ENCODE results near the gene NMRK2. TPM values are rescaled to one million over a fixed set of nuclear protein-coding genes. Genes with fewer than 3 reads are reported as not detected.

The NMRK2 gene
- polyA plus RNA-seq, 4 donors, result 0.43 to 6.8 (median 1.4) TPM

- H3K9me3 ChIP-seq (ENCODE audit: control insufficient read depth in 2 of 2, insufficient read depth in 1 of 2, low read depth in 1 of 2, low read length in 1 of 2), result no peaks in the 10 kb centered on the region
- H3K4me1 ChIP-seq (ENCODE audit: control insufficient read depth in 3 of 3, insufficient read depth in 2 of 3, low read depth in 1 of 3, low read length in 2 of 3), result peaks cover 7 to 42% (median 8%) of the 10 kb centered on the region in 3 donors
- H3K4me3 ChIP-seq (ENCODE audit: low read depth in 1 of 3, low read length in 3 of 3), result peak within 1 kb of the TSS; percentile 86 to 96 (median 95)
- 0 to 1% (median 1%) methylated on average over 45 to 73 of the region's 73 CpGs for WGBS, 3 donors
- DNase-seq (peak; percentile 98), FAIRE-seq (no peak)
- H3K27ac ChIP-seq (ENCODE audit: low read depth in 1 of 3, low read length in 2 of 3), result peak within 1 kb of the TSS; percentile 87 to 92 (median 90)
- H3K27me3 ChIP-seq (ENCODE audit: control insufficient read depth in 3 of 3, insufficient read depth in 3 of 3, low read length in 3 of 3), result no peaks in the 10 kb centered on the region
- peaks cover 7 to 54% (median 11%) of the 10 kb centered on the region in 3 donors for H3K36me3 ChIP-seq (ENCODE audit: control insufficient read depth in 3 of 3, insufficient read depth in 2 of 3, low read depth in 1 of 3, low read length in 3 of 3)
These were observed 38.1 kb downstream of the NMRK2 start, which contains the start of gene DAPK3 for GRCh38 chr19:3970808-3971598. DAPK3 (minus strand) TSS chr19:3971099; CDS start chr19:3969735, 1,364 bp downstream.

- no peak for FAIRE-seq
- 77 to 84% (median 80%) methylated on average over 8 of the region's 8 CpGs for WGBS, 3 donors
- peaks cover 37 to 60% (median 42%) of the 10 kb centered on the region in 3 donors for H3K36me3 ChIP-seq (ENCODE audit: control insufficient read depth in 3 of 3, insufficient read depth in 2 of 3, low read depth in 1 of 3, low read length in 3 of 3)
These were observed 42.3 kb downstream of the NMRK2 start for GRCh38 chr19:3975144-3975543.

GRCh38 chr19:3975637-3976087 is 42.8 kb downstream of the NMRK2 start:
- no peak for DNase-seq

More at GRCh38 chr19:3975144-3975543, 42.3 kb downstream of the NMRK2 start:
- Histone ChIP-seq H3K9me3 (ENCODE audit: control insufficient read depth in 2 of 2, insufficient read depth in 1 of 2, low read depth in 1 of 2, low read length in 1 of 2) (no peaks in the 10 kb centered on the region), H3K4me3 (ENCODE audit: low read depth in 1 of 3, low read length in 3 of 3) (no peak overlapping the region), H3K27ac (ENCODE audit: low read depth in 1 of 3, low read length in 2 of 3) (no peak overlapping the region), H3K4me1 (ENCODE audit: control insufficient read depth in 3 of 3, insufficient read depth in 2 of 3, low read depth in 1 of 3, low read length in 2 of 3) (peaks cover 0 to 5% (median 0%) of the 10 kb centered on the region in 3 donors), H3K27me3 (ENCODE audit: control insufficient read depth in 3 of 3, insufficient read depth in 3 of 3, low read length in 3 of 3) (no peaks in the 10 kb centered on the region)
- DNase-seq, result no peak

GRCh38 chr19:3976495-3977241 is 43.8 kb downstream of the NMRK2 start:
- peaks cover 0 to under 1% (median 0%) of the 10 kb centered on the region in 3 donors for H3K4me1 ChIP-seq (ENCODE audit: control insufficient read depth in 3 of 3, insufficient read depth in 2 of 3, low read depth in 1 of 3, low read length in 2 of 3)
- DNase-seq, result no peak
- H3K9me3 ChIP-seq (ENCODE audit: control insufficient read depth in 2 of 2, insufficient read depth in 1 of 2, low read depth in 1 of 2, low read length in 1 of 2), result no peaks in the 10 kb centered on the region
- H3K27ac ChIP-seq (ENCODE audit: low read depth in 1 of 3, low read length in 2 of 3), result peak overlapping the region in 1 of 3 donors; percentile 6
- H3K27me3 ChIP-seq (ENCODE audit: control insufficient read depth in 3 of 3, insufficient read depth in 3 of 3, low read length in 3 of 3), result no peaks in the 10 kb centered on the region
- FAIRE-seq, result no peak
- WGBS, 3 donors, result 88 to 95% (median 90%) methylated on average over 29 of the region's 29 CpGs
- H3K36me3 ChIP-seq (ENCODE audit: control insufficient read depth in 3 of 3, insufficient read depth in 2 of 3, low read depth in 1 of 3, low read length in 3 of 3), result peaks cover 52 to 75% (median 53%) of the 10 kb centered on the region in 3 donors
- no peak overlapping the region for H3K4me3 ChIP-seq (ENCODE audit: low read depth in 1 of 3, low read length in 3 of 3)

More at GRCh38 chr19:3975637-3976087, 42.8 kb downstream of the NMRK2 start:
- WGBS, 3 donors, result 84 to 88% (median 86%) methylated on average over 14 of the region's 14 CpGs
- H3K36me3 ChIP-seq (ENCODE audit: control insufficient read depth in 3 of 3, insufficient read depth in 2 of 3, low read depth in 1 of 3, low read length in 3 of 3), result peaks cover 42 to 65% (median 47%) of the 10 kb centered on the region in 3 donors
- FAIRE-seq, result no peak
- no peak overlapping the region for H3K4me3 ChIP-seq (ENCODE audit: low read depth in 1 of 3, low read length in 3 of 3)
- H3K27ac ChIP-seq (ENCODE audit: low read depth in 1 of 3, low read length in 2 of 3), result no peak overlapping the region
- H3K27me3 ChIP-seq (ENCODE audit: control insufficient read depth in 3 of 3, insufficient read depth in 3 of 3, low read length in 3 of 3), result no peaks in the 10 kb centered on the region
- peaks cover 0 to 5% (median 0%) of the 10 kb centered on the region in 3 donors for H3K4me1 ChIP-seq (ENCODE audit: control insufficient read depth in 3 of 3, insufficient read depth in 2 of 3, low read depth in 1 of 3, low read length in 2 of 3)
- no peaks in the 10 kb centered on the region for H3K9me3 ChIP-seq (ENCODE audit: control insufficient read depth in 2 of 2, insufficient read depth in 1 of 2, low read depth in 1 of 2, low read length in 1 of 2)

GRCh38 chr19:3977242-3978143 is 44.6 kb downstream of the NMRK2 start:
- Histone ChIP-seq H3K36me3 (ENCODE audit: control insufficient read depth in 3 of 3, insufficient read depth in 2 of 3, low read depth in 1 of 3, low read length in 3 of 3) (peaks cover 54 to 80% (median 60%) of the 10 kb centered on the region in 3 donors), H3K4me1 (ENCODE audit: control insufficient read depth in 3 of 3, insufficient read depth in 2 of 3, low read depth in 1 of 3, low read length in 2 of 3) (no peaks in the 10 kb centered on the region), H3K27ac (ENCODE audit: low read depth in 1 of 3, low read length in 2 of 3) (peak overlapping the region in 1 of 3 donors; percentile 6), H3K27me3 (ENCODE audit: control insufficient read depth in 3 of 3, insufficient read depth in 3 of 3, low read length in 3 of 3) (no peaks in the 10 kb centered on the region), H3K4me3 (ENCODE audit: low read depth in 1 of 3, low read length in 3 of 3) (no peak overlapping the region), H3K9me3 (ENCODE audit: control insufficient read depth in 2 of 2, insufficient read depth in 1 of 2, low read depth in 1 of 2, low read length in 1 of 2) (no peaks in the 10 kb centered on the region)
- DNase-seq, result no peak
- FAIRE-seq, result no peak
- 91 to 93% (median 93%) methylated on average over 53 to 59 of the region's 59 CpGs for WGBS, 3 donors

- Histone ChIP-seq H3K4me3 (ENCODE audit: low read depth in 1 of 3, low read length in 3 of 3) (no peak overlapping the region), H3K27me3 (ENCODE audit: control insufficient read depth in 3 of 3, insufficient read depth in 3 of 3, low read length in 3 of 3) (no peaks in the 10 kb centered on the region), H3K9me3 (ENCODE audit: control insufficient read depth in 2 of 2, insufficient read depth in 1 of 2, low read depth in 1 of 2, low read length in 1 of 2) (no peaks in the 10 kb centered on the region), H3K36me3 (ENCODE audit: control insufficient read depth in 3 of 3, insufficient read depth in 2 of 3, low read depth in 1 of 3, low read length in 3 of 3) (peaks cover 58 to 83% (median 66%) of the 10 kb centered on the region in 3 donors), H3K4me1 (ENCODE audit: control insufficient read depth in 3 of 3, insufficient read depth in 2 of 3, low read depth in 1 of 3, low read length in 2 of 3) (peaks cover 0 to under 1% (median 0%) of the 10 kb centered on the region in 3 donors), H3K27ac (ENCODE audit: low read depth in 1 of 3, low read length in 2 of 3) (no peak overlapping the region)
- FAIRE-seq, result no peak
- WGBS, 3 donors, result 95 to 96% (median 95%) methylated on average over 19 of the region's 19 CpGs
- DNase-seq, result no peak
These were observed 45.3 kb downstream of the NMRK2 start for GRCh38 chr19:3978145-3978544.

- no peaks in the 10 kb centered on the region for H3K27me3 ChIP-seq (ENCODE audit: control insufficient read depth in 3 of 3, insufficient read depth in 3 of 3, low read length in 3 of 3)
- DNase-seq (no peak), FAIRE-seq (no peak)
- peaks cover 0 to 8% (median 0%) of the 10 kb centered on the region in 3 donors for H3K4me1 ChIP-seq (ENCODE audit: control insufficient read depth in 3 of 3, insufficient read depth in 2 of 3, low read depth in 1 of 3, low read length in 2 of 3)
- H3K27ac ChIP-seq (ENCODE audit: low read depth in 1 of 3, low read length in 2 of 3), result no peak overlapping the region
- H3K4me3 ChIP-seq (ENCODE audit: low read depth in 1 of 3, low read length in 3 of 3), result no peak overlapping the region
- peaks cover 61 to 94% (median 70%) of the 10 kb centered on the region in 3 donors for H3K36me3 ChIP-seq (ENCODE audit: control insufficient read depth in 3 of 3, insufficient read depth in 2 of 3, low read depth in 1 of 3, low read length in 3 of 3)
- WGBS, 3 donors, result 94 to 96% (median 94%) methylated on average over 18 of the region's 18 CpGs
- no peaks in the 10 kb centered on the region for H3K9me3 ChIP-seq (ENCODE audit: control insufficient read depth in 2 of 2, insufficient read depth in 1 of 2, low read depth in 1 of 2, low read length in 1 of 2)
These were observed 46.4 kb downstream of the NMRK2 start for GRCh38 chr19:3979289-3979673.

Measured in small intestine (tissue), 7 donors.